Hepatocyte (in vitro differentiated cells): Measurements from ENCODE around the gene SPRED2. TPM values are rescaled to one million over a fixed set of nuclear protein-coding genes. Genes with fewer than 3 reads are reported as not detected.

ENCODE experiments used
- DNase-seq: peaks from one replicate; pipeline ENCODE4 v3.0.0-alpha.2; 2016; ENCODE audit warnings: low spot score
- H2AFZ ChIP-seq: fragments of 200-600 bp; sonication (generic); 2 replicates; pipeline ENCODE4 v1.6.0; 2016; ENCODE audit warnings: antibody characterized with exemption, mild to moderate bottlenecking
- H3K27ac ChIP-seq: fragments of 200-600 bp; sonication (generic); 2 replicates; pipeline ENCODE4 v1.5.1; 2016; ENCODE audit warnings: mild to moderate bottlenecking
- H3K27me3 ChIP-seq: fragments of 200-600 bp; sonication (generic); 2 replicates; pipeline ENCODE4 v1.6.1; 2016
- H3K36me3 ChIP-seq: fragments of 200-600 bp; sonication (generic); replicated peaks from 2 replicates; pipeline ENCODE4 v1.5.1; 2016; ENCODE audit warnings: low read depth; ENCODE audit not compliant: insufficient read depth
- H3K4me1 ChIP-seq: fragments of 200-600 bp; sonication (generic); 2 replicates; pipeline ENCODE4 v1.5.1; 2016; ENCODE audit warnings: mild to moderate bottlenecking, moderate library complexity; ENCODE audit not compliant: insufficient read depth
- H3K4me2 ChIP-seq: fragments of 200-600 bp; sonication (generic); 2 replicates; pipeline ENCODE4 v1.6.0; 2016
- H3K4me3 ChIP-seq: fragments of 200-600 bp; sonication (generic); 2 replicates; pipeline ENCODE4 v1.5.1; 2016; ENCODE audit warnings: mild to moderate bottlenecking
- H3K79me2 ChIP-seq: fragments of 200-600 bp; sonication (generic); 2 replicates; pipeline ENCODE4 v1.6.0; 2017; ENCODE audit warnings: mild to moderate bottlenecking
- H3K9me2 ChIP-seq: fragments of 200-600 bp; sonication (generic); replicated peaks from 2 replicates; pipeline ENCODE4 v1.6.0; 2017; ENCODE audit warnings: mild to moderate bottlenecking; ENCODE audit not compliant: insufficient read depth
- H3K9me3 ChIP-seq: fragments of 200-600 bp; sonication (generic); 2 replicates; pipeline ENCODE4 v1.5.1; 2016; ENCODE audit warnings: low read depth, mild to moderate bottlenecking
- H4K20me1 ChIP-seq: fragments of 200-600 bp; sonication (generic); 2 replicates; pipeline ENCODE4 v1.6.0; 2016; ENCODE audit warnings: mild to moderate bottlenecking; ENCODE audit not compliant: insufficient read depth, poor library complexity, severe bottlenecking
- CTCF ChIP-seq: fragments of 200-600 bp; sonication (generic); IDR thresholded peaks from 2 replicates; pipeline ENCODE4 v1.5.1; 2016; ENCODE audit warnings: antibody characterized with exemption, mild to moderate bottlenecking; ENCODE audit not compliant: poor library complexity
- EZH2 ChIP-seq: fragments of 200-600 bp; sonication (generic); IDR thresholded peaks from 2 replicates; pipeline ENCODE4 v1.6.1; 2016; ENCODE audit warnings: antibody characterized with exemption, mild to moderate bottlenecking, borderline replicate concordance
- EZH2phosphoT487 ChIP-seq: fragments of 200-600 bp; sonication (generic); IDR thresholded peaks from one replicate; pipeline ENCODE4 v1.6.1; 2018; ENCODE audit warnings: antibody characterized with exemption, mild to moderate bottlenecking, low read depth, moderate library complexity; ENCODE audit not compliant: unreplicated experiment, severe bottlenecking
- WGBS: methylation state at CpG from one replicate; pipeline ENCODE4 v1.1.6; 2016; ENCODE audit warnings: low lambda C conversion rate; ENCODE audit errors: missing lambda C conversion rate; 5-methylcytosine and 5-hydroxymethylcytosine counted together
- polyA plus RNA-seq: library from polyadenylated mRNA; unstranded; fragments of >200 nt; fragmentation: Nextera tagmentation; extraction: Ambion mirVana; gene quantifications from 2 replicates; pipeline ENCODE4 v1.2.1, GENCODE V29; 2016
- total RNA-seq: library from RNA; depleted of rRNA; stranded (reverse); fragments of >200 nt; gene quantifications from 2 replicates; pipeline ENCODE4 v1.2.3, GENCODE V29; 2014

The SPRED2 gene
- total and polyA plus RNA-seq, 2 experiments from 2014 or later: 12.7 to 14.1 TPM

GRCh38 chr2:65364986-65365733, 67.2 kb downstream of the SPRED2 start:
- Histone ChIP-seq H3K79me2 (peaks cover 79% of the 10 kb centered on the region), H3K9me3 (no peaks in the 10 kb centered on the region), H3K36me3 (no peaks in the 10 kb centered on the region), H3K4me3 (no peak overlapping the region), H3K9me2 (no peaks in the 10 kb centered on the region), H4K20me1 (no peaks in the 10 kb centered on the region), H3K4me2 (no peak overlapping the region), H3K27me3 (no peaks in the 10 kb centered on the region), H3K27ac (peak overlapping the region; percentile 68), H3K4me1 (peaks cover 52% of the 10 kb centered on the region), H2AFZ (no peak overlapping the region)
- no peak for DNase-seq
- 68% methylated on average over 2 of the region's 2 CpGs for WGBS
- no peak for TF ChIP-seq EZH2
- TF ChIP-seq EZH2phosphoT487: no peak
- TF ChIP-seq CTCF: no peak

- no peaks in the 10 kb centered on the region for H3K9me2 ChIP-seq
- no peaks in the 10 kb centered on the region for H3K9me3 ChIP-seq
- no peak overlapping the region for H3K4me3 ChIP-seq
- no peak overlapping the region for H2AFZ ChIP-seq
- no peaks in the 10 kb centered on the region for H3K27me3 ChIP-seq
- no peaks in the 10 kb centered on the region for H3K36me3 ChIP-seq
- H3K4me1 ChIP-seq: peaks cover 52% of the 10 kb centered on the region
- peaks cover 76% of the 10 kb centered on the region for H3K79me2 ChIP-seq
- no peak for TF ChIP-seq CTCF
- no peak for TF ChIP-seq EZH2phosphoT487
- no peak for TF ChIP-seq EZH2
- H4K20me1 ChIP-seq: no peaks in the 10 kb centered on the region
- H3K4me2 ChIP-seq: no peak overlapping the region
- WGBS: 79% methylated on average over 6 of the region's 6 CpGs
- peak overlapping the region; percentile 60 for H3K27ac ChIP-seq
- no peak for DNase-seq
Measured at GRCh38 chr2:65363879-65364666, 68.3 kb downstream of the SPRED2 start.

GRCh38 chr2:65361623-65362022, 70.8 kb downstream of the SPRED2 start:
- WGBS: 65% methylated on average over 3 of the region's 3 CpGs
- no peak overlapping the region for H3K27ac ChIP-seq
- no peaks in the 10 kb centered on the region for H3K9me3 ChIP-seq
- no peaks in the 10 kb centered on the region for H3K9me2 ChIP-seq
- H3K79me2 ChIP-seq: peaks cover 80% of the 10 kb centered on the region
- no peaks in the 10 kb centered on the region for H4K20me1 ChIP-seq
- TF ChIP-seq EZH2phosphoT487 (no peak), CTCF (no peak), EZH2 (no peak)
- H2AFZ ChIP-seq: no peak overlapping the region
- H3K4me3 ChIP-seq: no peak overlapping the region
- no peaks in the 10 kb centered on the region for H3K27me3 ChIP-seq
- DNase-seq: no peak
- H3K4me1 ChIP-seq: peaks cover 40% of the 10 kb centered on the region
- H3K4me2 ChIP-seq: no peak overlapping the region
- no peaks in the 10 kb centered on the region for H3K36me3 ChIP-seq
